ENCODE results near the gene KCNMA1. TPM values are rescaled to one million over a fixed set of nuclear protein-coding genes. Genes with fewer than 3 reads are reported as not detected.

The KCNMA1 gene
- total RNA-seq, 1 donor from 2014 or later: 30.1 TPM

- Mint-ChIP-seq H3K27ac (no peak overlapping the region), H3K36me3 (no peaks in the 10 kb centered on the region), H3K9me3 (no peaks in the 10 kb centered on the region), H3K27me3 (peaks cover 52% of the 10 kb centered on the region), H3K4me1 (ENCODE audit: unreplicated experiment) (peaks cover 23% of the 10 kb centered on the region), H3K4me3 (no peak overlapping the region)
- TF ChIP-seq CTCF (conservative IDR thresholded peaks at IDR 0.05): no peak
- DNase-seq (ENCODE audit: extremely low spot score, unreplicated experiment): no peak
These were observed 751.8 kb downstream of the KCNMA1 start for GRCh38 chr10:76885816-76886215.

GRCh38 chr10:76884673-76885275, 752.8 kb downstream of the KCNMA1 start:
- Mint-ChIP-seq H3K36me3 (no peaks in the 10 kb centered on the region), H3K27me3 (peaks cover 56% of the 10 kb centered on the region), H3K9me3 (no peaks in the 10 kb centered on the region), H3K4me1 (ENCODE audit: unreplicated experiment) (peaks cover 30% of the 10 kb centered on the region), H3K27ac (no peak overlapping the region), H3K4me3 (no peak overlapping the region)
- no peak for DNase-seq (ENCODE audit: extremely low spot score, unreplicated experiment)
- TF ChIP-seq CTCF (conservative IDR thresholded peaks at IDR 0.05): no peak

GRCh38 chr10:76883596-76883995, 754.0 kb downstream of the KCNMA1 start:
- no peak overlapping the region for H3K4me3 Mint-ChIP-seq
- TF ChIP-seq CTCF (conservative IDR thresholded peaks at IDR 0.05): no peak
- DNase-seq (ENCODE audit: extremely low spot score, unreplicated experiment): no peak
- no peaks in the 10 kb centered on the region for H3K9me3 Mint-ChIP-seq
- peaks cover 61% of the 10 kb centered on the region for H3K27me3 Mint-ChIP-seq
- peaks cover 41% of the 10 kb centered on the region for H3K4me1 Mint-ChIP-seq (ENCODE audit: unreplicated experiment)
- H3K36me3 Mint-ChIP-seq: no peaks in the 10 kb centered on the region
- H3K27ac Mint-ChIP-seq: no peak overlapping the region

- no peak overlapping the region for H3K4me3 Mint-ChIP-seq
- peaks cover 64% of the 10 kb centered on the region for H3K27me3 Mint-ChIP-seq
- no peaks in the 10 kb centered on the region for H3K36me3 Mint-ChIP-seq
- no peaks in the 10 kb centered on the region for H3K9me3 Mint-ChIP-seq
- peaks cover 43% of the 10 kb centered on the region for H3K4me1 Mint-ChIP-seq (ENCODE audit: unreplicated experiment)
- DNase-seq (ENCODE audit: extremely low spot score, unreplicated experiment): no peak
- H3K27ac Mint-ChIP-seq: no peak overlapping the region
- no peak for TF ChIP-seq CTCF (conservative IDR thresholded peaks at IDR 0.05)
These were observed 754.8 kb downstream of the KCNMA1 start for GRCh38 chr10:76882796-76883195.

GRCh38 chr10:76882245-76882644, 755.4 kb downstream of the KCNMA1 start:
- Mint-ChIP-seq H3K9me3 (no peaks in the 10 kb centered on the region), H3K27ac (no peak overlapping the region), H3K4me3 (no peak overlapping the region), H3K36me3 (no peaks in the 10 kb centered on the region), H3K27me3 (peaks cover 63% of the 10 kb centered on the region), H3K4me1 (ENCODE audit: unreplicated experiment) (peaks cover 41% of the 10 kb centered on the region)
- TF ChIP-seq CTCF (conservative IDR thresholded peaks at IDR 0.05): no peak
- DNase-seq (ENCODE audit: extremely low spot score, unreplicated experiment): no peak
